Prostate gland (tissue), 2 donors: ENCODE measurements around the gene GSDME. TPM values are rescaled to one million over a fixed set of nuclear protein-coding genes. Genes with fewer than 3 reads are reported as not detected.

ENCODE experiments used
- DNase-seq: peaks from one replicate; pipeline ENCODE4 v3.0.0-alpha.2; 2019; ENCODE audit warnings: low spot score
- H3K27ac ChIP-seq, 2 donors: fragments of 200-600 bp; sonication (generic); 2 replicates each; pipeline ENCODE4 v1.5.1; 2017 to 2019
- H3K27me3 ChIP-seq: fragments of 200-600 bp; sonication (generic); replicated peaks from 2 replicates; pipeline ENCODE4 v1.5.1; 2019; ENCODE audit not compliant: insufficient read depth
- H3K36me3 ChIP-seq, 2 donors: fragments of 200-600 bp; sonication (generic); 1 replicate in 1 of 2; 2 replicates in 1 of 2; pipeline versions ENCODE4 v1.5.1 to v1.8.1; 2017 to 2019
- H3K4me1 ChIP-seq: fragments of 200-600 bp; sonication (generic); replicated peaks from 2 replicates; pipeline ENCODE4 v1.5.1; 2019
- H3K4me3 ChIP-seq, 2 donors: fragments of 200-600 bp; sonication (generic); 2 replicates each; pipeline ENCODE4 v1.5.1; 2017 to 2019
- H3K9me3 ChIP-seq: fragments of 200-600 bp; sonication (generic); 2 replicates; pipeline ENCODE4 v1.5.1; 2017
- POLR2A ChIP-seq: fragments of 450-650 bp; IDR thresholded peaks from one replicate; pipeline ENCODE4 v1.6.1; 2016; ENCODE audit warnings: antibody characterized with exemption, mild to moderate bottlenecking
- POLR2AphosphoS5 ChIP-seq: sonication (generic); formaldehyde crosslinking; IDR thresholded peaks from one replicate; pipeline ENCODE4 v1.6.1; 2017; ENCODE audit warnings: antibody characterized with exemption
- WGBS: methylation state at CpG from one replicate; pipeline ENCODE4 v1.1.5; 2018; 5-methylcytosine and 5-hydroxymethylcytosine counted together
- intact Hi-C: fragments of 100-400 bp; cut with DNase I; formaldehyde crosslinking; loops from one replicate; pipeline ENCODE4 v1.14.2; 2022
- total RNA-seq, 2 donors: library from RNA; depleted of rRNA; stranded (reverse); fragments of >200 nt; gene quantifications; one replicate each; pipeline ENCODE4 v1.1.0, GENCODE V29; 2016
- TF ChIP-seq, protein P1 (sequence below), 4 experiments: fragments of 200-600 bp in 2 of 4; fragments of 450-650 bp in 2 of 4; sonication (generic) in 2 of 4; IDR thresholded peaks; 1 replicate in 3 of 4; 2 replicates in 1 of 4; pipeline ENCODE4 v1.5.1; 2016 to 2019; ENCODE audit warnings: antibody characterized with exemption in 4 of 4, mild to moderate bottlenecking in 2 of 4, moderate library complexity in 2 of 4

The GSDME gene
- total RNA-seq, 2 donors from 2014 or later: 4.2 to 39.3 TPM

DNA sequence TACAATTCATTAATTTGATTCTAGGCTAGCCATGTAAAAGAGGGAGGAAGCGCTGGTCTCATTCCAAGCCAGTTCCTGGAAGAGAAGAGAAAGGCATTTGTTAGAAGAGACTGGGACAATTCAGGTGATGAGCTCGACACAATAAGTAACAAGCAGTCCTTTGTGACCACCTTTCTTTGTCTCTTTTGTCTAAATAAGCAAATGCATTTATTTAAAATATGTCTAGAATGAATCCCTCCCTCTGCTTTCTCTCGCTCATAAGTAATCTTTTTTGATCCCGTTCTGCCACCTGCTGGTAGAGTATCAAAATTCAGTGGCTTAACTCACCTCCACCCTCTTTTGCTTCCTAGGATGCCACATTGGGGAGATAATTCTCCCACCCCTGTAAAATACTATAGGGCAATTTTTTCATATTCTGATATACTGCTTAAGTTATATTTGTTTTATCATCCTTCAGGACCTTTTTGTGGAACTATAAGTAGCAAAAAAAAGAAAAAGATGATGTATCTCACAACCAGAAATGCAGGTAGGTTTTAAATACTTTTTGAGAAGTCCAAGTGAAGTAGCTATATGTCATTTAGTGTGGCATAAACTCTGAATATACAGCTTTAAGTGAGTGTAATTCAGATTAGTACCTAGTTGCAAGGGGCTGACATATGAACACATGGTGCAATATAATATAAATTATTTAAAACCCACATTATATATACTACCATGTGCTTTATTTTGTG lies 91.5 kb downstream of the GSDME start:
- Histone ChIP-seq H3K36me3 (no peaks in the 10 kb centered on the region), H3K4me3 (no peak overlapping the region), H3K9me3 (no peaks in the 10 kb centered on the region), H3K4me1 (no peaks in the 10 kb centered on the region), H3K27ac (no peak overlapping the region), H3K27me3 (no peaks in the 10 kb centered on the region)
- intact Hi-C loops: loop anchor here (10.0 kb wide), 3 partner anchors 261 to 1091 kb away; partner anchors contain the start of gene NPY
- peak; percentile 29 for DNase-seq
- WGBS: 26% methylated on average over 4 of the region's 4 CpGs
- TF ChIP-seq, protein P1, sequence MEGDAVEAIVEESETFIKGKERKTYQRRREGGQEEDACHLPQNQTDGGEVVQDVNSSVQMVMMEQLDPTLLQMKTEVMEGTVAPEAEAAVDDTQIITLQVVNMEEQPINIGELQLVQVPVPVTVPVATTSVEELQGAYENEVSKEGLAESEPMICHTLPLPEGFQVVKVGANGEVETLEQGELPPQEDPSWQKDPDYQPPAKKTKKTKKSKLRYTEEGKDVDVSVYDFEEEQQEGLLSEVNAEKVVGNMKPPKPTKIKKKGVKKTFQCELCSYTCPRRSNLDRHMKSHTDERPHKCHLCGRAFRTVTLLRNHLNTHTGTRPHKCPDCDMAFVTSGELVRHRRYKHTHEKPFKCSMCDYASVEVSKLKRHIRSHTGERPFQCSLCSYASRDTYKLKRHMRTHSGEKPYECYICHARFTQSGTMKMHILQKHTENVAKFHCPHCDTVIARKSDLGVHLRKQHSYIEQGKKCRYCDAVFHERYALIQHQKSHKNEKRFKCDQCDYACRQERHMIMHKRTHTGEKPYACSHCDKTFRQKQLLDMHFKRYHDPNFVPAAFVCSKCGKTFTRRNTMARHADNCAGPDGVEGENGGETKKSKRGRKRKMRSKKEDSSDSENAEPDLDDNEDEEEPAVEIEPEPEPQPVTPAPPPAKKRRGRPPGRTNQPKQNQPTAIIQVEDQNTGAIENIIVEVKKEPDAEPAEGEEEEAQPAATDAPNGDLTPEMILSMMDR (IDR thresholded peaks at IDR 0.05): peak; percentile 41 to 76 (median 71)
- no peak for TF ChIP-seq POLR2AphosphoS5

DNA sequence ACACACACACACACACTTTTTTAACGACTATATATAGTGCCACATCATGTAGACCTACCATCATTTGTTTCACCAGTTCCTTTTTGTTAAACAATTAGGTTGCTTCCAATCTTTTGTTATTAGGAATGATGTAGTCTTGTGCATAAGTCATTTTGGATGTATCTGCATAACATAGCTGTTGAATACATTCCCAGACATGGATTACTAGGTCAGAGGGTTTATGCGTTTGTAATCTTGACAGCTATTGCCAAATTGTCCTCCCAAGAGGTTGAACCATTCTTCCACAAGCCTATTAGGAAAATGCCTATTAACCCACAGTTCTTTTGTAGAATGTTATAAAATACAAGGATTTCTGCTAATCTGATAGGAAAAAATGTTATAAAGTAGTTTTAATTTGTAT lies 96.7 kb downstream of the GSDME start:
- Histone ChIP-seq H3K27ac (no peak overlapping the region), H3K27me3 (no peaks in the 10 kb centered on the region), H3K36me3 (no peaks in the 10 kb centered on the region), H3K4me1 (no peaks in the 10 kb centered on the region), H3K4me3 (no peak overlapping the region), H3K9me3 (no peaks in the 10 kb centered on the region)
- intact Hi-C loops: loop anchor here (10.0 kb wide), 3 partner anchors 256 to 1086 kb away; partner anchors contain the start of gene NPY
- no peak for DNase-seq
- WGBS: 84% methylated on average over 2 of the region's 2 CpGs
- TF ChIP-seq, protein P1 (IDR thresholded peaks at IDR 0.05): no peak
- TF ChIP-seq POLR2AphosphoS5 (no peak), POLR2A (no peak)

DNA sequence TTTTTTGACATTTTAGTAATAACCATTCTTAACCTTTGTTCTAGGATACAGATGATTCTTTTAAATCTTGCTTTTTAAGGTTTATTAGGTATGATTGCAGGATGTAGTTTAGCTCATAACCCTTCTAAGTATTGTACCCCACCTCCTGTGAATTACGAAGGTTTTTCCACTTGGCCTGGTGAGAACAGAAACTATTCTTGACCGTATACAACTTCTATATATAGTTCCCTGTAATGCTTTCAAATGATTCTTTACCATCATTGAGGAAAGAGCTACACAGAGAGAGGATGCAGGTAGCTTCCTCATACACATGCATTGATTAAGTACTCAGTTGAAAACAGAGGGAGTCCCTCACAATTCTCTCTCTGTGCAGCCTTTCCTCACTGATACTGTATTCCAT lies 97.8 kb downstream of the GSDME start:
- intact Hi-C loops: no loop called here
- WGBS: 87% methylated on average over 2 of the region's 2 CpGs
- TF ChIP-seq, protein P1 (IDR thresholded peaks at IDR 0.05): no peak
- TF ChIP-seq POLR2AphosphoS5: no peak
- no peak for TF ChIP-seq POLR2A
- no peak for DNase-seq
- Histone ChIP-seq H3K27me3 (no peaks in the 10 kb centered on the region), H3K4me1 (no peaks in the 10 kb centered on the region), H3K27ac (no peak overlapping the region), H3K9me3 (no peaks in the 10 kb centered on the region), H3K36me3 (no peaks in the 10 kb centered on the region), H3K4me3 (no peak overlapping the region)

DNA sequence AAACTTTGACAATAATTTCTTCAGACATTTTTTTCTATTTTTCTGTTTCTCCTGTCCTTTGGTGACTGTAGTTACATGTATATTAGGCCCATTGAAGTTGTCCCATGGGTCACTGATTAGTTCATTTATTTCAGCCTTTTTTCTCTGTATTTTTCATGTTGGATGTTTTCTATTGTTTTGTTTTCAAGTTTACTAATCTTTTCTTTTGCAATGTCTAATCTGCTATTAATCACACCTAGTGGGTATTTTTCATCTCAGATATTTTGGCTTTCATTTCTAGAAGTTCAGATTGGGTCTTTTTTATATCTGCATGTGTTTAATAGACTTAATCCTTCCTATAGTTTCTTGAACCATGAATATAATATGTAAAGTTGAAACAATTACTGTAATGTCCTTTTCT lies 99.3 kb downstream of the GSDME start:
- no peak for DNase-seq
- intact Hi-C loops: no loop called here
- no peaks in the 10 kb centered on the region for H3K27me3 ChIP-seq
- H3K4me1 ChIP-seq: no peaks in the 10 kb centered on the region
- no peak overlapping the region for H3K27ac ChIP-seq
- TF ChIP-seq POLR2A: no peak
- no peak for TF ChIP-seq POLR2AphosphoS5
- TF ChIP-seq, protein P1 (IDR thresholded peaks at IDR 0.05): no peak
- no peaks in the 10 kb centered on the region for H3K36me3 ChIP-seq
- no peaks in the 10 kb centered on the region for H3K9me3 ChIP-seq
- no peak overlapping the region for H3K4me3 ChIP-seq

DNA sequence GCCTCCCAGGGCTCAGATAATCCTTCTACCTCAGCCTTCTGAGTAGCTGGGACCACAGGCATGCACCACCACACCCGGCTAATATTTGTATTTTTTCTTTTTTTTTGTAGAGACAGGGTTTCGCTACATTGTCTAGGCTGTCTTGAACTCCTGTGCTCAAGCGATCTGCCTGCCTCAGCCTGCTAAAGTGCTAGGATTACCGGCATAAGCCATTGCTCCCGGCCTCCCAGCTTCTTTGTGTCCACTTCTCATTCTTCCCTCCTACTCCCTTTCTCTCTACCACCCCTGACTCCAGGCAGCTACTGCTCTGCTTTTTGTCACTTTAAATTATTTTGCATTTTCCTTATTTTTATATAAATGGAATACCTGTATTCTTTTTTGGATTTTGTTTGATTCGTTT lies 100.7 kb downstream of the GSDME start:
- Histone ChIP-seq H3K9me3 (no peaks in the 10 kb centered on the region), H3K27me3 (no peaks in the 10 kb centered on the region), H3K27ac (no peak overlapping the region), H3K4me3 (no peak overlapping the region), H3K36me3 (no peaks in the 10 kb centered on the region), H3K4me1 (no peaks in the 10 kb centered on the region)
- 75% methylated on average over 6 of the region's 6 CpGs for WGBS
- no peak for DNase-seq
- intact Hi-C loops: no loop called here
- TF ChIP-seq POLR2AphosphoS5 (no peak), POLR2A (no peak)
- TF ChIP-seq, protein P1 (IDR thresholded peaks at IDR 0.05): no peak
